ENCODE measurements around the gene EEF1AKMT1.

- TF ChIP-seq CTCF (IDR thresholded peaks at IDR 0.05 in 2 of 3, conservative IDR thresholded peaks at IDR 0.05 in 1 of 3; ENCODE audit: borderline replicate concordance in 1 of 3, insufficient read depth in 1 of 3, low read depth in 2 of 3, low read length in 2 of 3) (no peak), FOSL1 (IDR thresholded peaks at IDR 0.05; ENCODE audit: low read depth) (no peak), POLR2A (IDR thresholded peaks at IDR 0.05; ENCODE audit: borderline replicate concordance, extremely low read depth, insufficient read depth, insufficient read length) (no peak), CBX3 (IDR thresholded peaks at IDR 0.05; ENCODE audit: low read depth) (no peak), SIN3A (IDR thresholded peaks at IDR 0.05; ENCODE audit: low read depth) (no peak)
Measured at GRCh38 chr13:20704459-20705069, 69.2 kb downstream of the EEF1AKMT1 start.
